ENCODE results near the gene SLC6A5. TPM values are rescaled to one million over a fixed set of nuclear protein-coding genes. Genes with fewer than 3 reads are reported as not detected.
"Not testable (repeated sequence)": the region's sequence is repeated elsewhere in the genome, so short reads cannot be mapped to it uniquely, and the experiment has no call there.

Gene SLC6A5
- total RNA-seq, 4 donors from 2014 or later, result not detected

DNA sequence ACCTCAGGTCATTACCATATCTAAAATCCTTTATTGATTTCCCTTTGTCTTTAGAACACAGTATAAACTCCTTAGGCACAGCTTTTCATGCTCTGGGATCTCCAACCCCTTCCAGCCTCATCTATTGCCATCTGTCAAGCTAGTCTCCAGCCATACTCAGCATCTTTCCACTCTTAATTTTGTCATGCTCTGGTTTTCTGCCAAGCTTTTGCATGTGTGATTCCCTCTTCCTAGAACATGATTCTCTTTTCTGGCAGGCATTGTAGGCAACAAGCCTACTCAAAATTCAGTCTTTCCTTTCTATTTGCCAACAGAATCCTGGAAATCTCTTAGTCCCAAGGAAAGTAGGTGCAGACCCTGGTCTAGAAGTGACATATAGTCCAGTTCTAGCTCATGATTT, 35.5 kb upstream of the SLC6A5 start:
- DNase-seq (ENCODE audit: low spot score), result no peak
- TF ChIP-seq CTCF (IDR thresholded peaks at IDR 0.05), result no peak
- no peak for ATAC-seq (ENCODE audit: low FRiP score)

DNA sequence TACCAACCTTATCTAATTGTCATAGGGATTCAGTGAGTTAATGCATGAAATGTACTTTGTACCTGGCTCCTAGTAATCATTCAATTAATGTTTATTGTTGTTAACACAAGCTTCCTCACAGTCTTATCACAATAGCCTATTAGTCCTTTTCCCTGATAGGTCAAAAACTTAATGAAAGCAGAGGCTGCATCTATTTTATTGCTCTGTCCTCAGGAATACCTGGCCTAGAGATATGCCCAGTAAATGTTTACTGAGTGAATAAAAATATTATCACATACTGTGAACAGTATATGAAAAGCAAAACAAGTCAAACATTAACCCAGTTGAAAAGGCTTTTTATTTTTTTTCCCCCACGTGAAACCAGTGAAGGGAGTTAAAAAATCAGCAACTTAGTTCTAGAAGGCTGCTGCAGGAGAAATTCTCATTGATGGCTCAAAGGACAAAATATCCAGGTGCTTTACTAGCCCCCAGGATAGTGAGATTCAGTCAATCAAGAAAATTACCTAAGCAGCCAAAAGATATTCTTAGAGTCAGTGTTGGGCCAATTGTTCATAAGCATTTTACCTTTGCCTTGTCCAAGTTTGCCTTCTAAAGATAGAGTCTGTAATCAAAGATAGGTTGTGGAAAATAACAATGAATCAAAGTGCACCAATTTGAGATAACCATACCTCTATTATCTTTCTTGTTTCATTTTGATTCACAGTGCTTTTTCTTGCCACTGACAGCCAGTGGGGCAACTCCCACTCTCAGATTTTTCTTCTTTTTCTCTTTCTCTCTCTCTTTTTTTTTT, 34.4 kb upstream of the SLC6A5 start:
- ATAC-seq (ENCODE audit: low FRiP score), result no peak
- no peak for TF ChIP-seq CTCF (IDR thresholded peaks at IDR 0.05)

DNA sequence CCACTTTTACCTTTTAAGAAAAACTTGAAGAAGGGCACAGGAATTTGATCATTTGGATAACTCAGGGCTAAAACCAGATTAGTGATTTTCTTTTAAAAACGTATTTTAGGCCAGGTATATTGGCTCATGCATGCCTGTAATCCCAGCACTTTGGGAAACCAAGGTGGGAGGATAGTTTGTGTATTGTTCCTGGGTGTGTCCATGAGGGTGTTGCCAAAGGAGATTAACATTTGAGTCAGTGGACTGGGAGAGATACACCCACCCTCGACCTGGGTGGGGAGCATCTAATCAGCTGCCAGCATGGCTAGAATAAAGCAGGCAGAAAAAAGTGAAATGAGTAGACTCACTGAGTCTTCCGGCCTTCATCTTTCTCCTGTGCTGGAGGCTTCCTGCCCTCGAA, 33.3 kb upstream of the SLC6A5 start:
- ATAC-seq (ENCODE audit: low FRiP score); DNase-seq (ENCODE audit: low spot score): not testable (repeated sequence)

More for the DNA sequence above, 34.4 kb upstream of the SLC6A5 start:
- no peak for DNase-seq (ENCODE audit: low spot score)

- DNase-seq (ENCODE audit: low spot score) (no peak), ATAC-seq (ENCODE audit: low FRiP score) (no peak)
- no peak for TF ChIP-seq CTCF (IDR thresholded peaks at IDR 0.05)
Observed at GRCh38 chr11:20566591-20567434, 32.6 kb upstream of the SLC6A5 start.

- ATAC-seq (ENCODE audit: low FRiP score); DNase-seq (ENCODE audit: low spot score): not testable (repeated sequence)
Observed at GRCh38 chr11:20579725-20580124, 19.7 kb upstream of the SLC6A5 start.

DNA sequence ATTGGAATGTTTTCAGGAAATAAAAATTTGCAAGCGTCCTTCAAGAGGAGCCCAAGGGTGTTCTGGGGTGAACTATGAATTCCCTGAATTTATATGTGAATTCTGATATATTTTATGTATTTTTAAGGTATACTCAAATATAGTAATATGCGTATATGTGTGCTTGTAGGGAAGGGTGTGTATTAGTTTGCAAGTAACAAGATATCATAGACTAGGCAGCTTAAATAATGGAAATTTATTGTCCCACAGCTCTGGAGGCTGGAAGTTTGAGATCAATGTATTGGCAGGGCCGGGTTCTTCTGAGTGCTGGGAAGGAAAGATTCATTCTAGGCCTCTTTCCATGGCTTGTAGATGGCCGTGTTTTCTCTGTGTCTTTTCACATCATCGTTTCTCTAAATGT, 16.2 kb upstream of the SLC6A5 start:
- no peak for ATAC-seq (ENCODE audit: low FRiP score)
- no peak for TF ChIP-seq CTCF (IDR thresholded peaks at IDR 0.05)
- DNase-seq (ENCODE audit: low spot score), result no peak

DNA sequence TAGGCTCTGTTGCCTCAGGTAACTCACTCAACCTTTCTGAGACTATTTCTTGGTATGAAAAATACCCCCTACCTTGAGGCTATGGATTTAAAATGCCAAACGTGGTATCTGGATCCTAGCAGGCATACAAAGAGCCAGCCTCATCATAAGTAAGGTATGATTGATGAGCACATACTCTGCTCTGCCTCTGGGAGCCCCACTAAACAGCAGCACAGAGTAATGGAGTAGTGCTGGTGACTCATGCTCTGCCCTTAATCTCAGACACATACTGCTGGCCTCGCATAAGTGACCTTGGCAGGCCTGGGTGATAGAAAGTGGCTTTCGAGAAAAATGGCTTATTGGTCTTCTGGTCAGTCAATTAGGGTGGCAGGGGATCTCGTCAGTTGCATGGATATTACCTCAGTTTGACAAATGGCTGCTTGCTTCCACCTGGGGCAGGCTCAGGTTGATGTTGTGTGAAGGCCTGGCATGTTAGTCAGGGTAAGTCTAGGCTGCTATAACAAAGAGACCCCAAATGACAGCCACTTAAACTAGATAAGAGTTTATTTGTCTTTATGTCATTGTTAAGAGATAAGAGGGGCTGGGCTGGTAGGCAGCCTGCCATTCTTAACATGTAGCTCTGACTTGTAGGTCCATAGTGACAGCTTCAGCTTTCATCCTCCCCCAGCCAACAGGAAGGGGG, 15.2 kb upstream of the SLC6A5 start:
- ATAC-seq (ENCODE audit: low FRiP score), result no peak
- DNase-seq (ENCODE audit: low spot score), result no peak
- TF ChIP-seq CTCF (IDR thresholded peaks at IDR 0.05), result no peak
